SK-N-DZ (cell line): ENCODE results near the gene PPP6R3.
"Not testable (repeated sequence)": the region's sequence is repeated elsewhere in the genome, so short reads cannot be mapped to it uniquely, and the experiment has no call there.

Experiments used
- DNase-seq: peaks from one replicate; pipeline ENCODE4 v3.0.0-alpha.2; 2015; ENCODE audit warnings: low spot score

Gene PPP6R3

GRCh38 chr11:68524681-68525080, 64.1 kb downstream of the PPP6R3 start:
- DNase-seq, result no peak

GRCh38 chr11:68525336-68525735, 64.8 kb downstream of the PPP6R3 start:
- DNase-seq, result no peak

GRCh38 chr11:68525930-68526329, 65.4 kb downstream of the PPP6R3 start:
- no peak for DNase-seq

GRCh38 chr11:68527585-68527984, 67.0 kb downstream of the PPP6R3 start:
- DNase-seq, result no peak

GRCh38 chr11:68528630-68529029, 68.1 kb downstream of the PPP6R3 start:
- no peak for DNase-seq

- no peak for DNase-seq
Observed at GRCh38 chr11:68531129-68531693, 70.7 kb downstream of the PPP6R3 start.

GRCh38 chr11:68532727-68533369, 72.3 kb downstream of the PPP6R3 start:
- DNase-seq, result no peak

GRCh38 chr11:68533945-68534344, 73.4 kb downstream of the PPP6R3 start:
- DNase-seq, result no peak

- peak; percentile 12 for DNase-seq
Observed at GRCh38 chr11:68535098-68535497, 74.5 kb downstream of the PPP6R3 start.

- no peak for DNase-seq
Observed at GRCh38 chr11:68536706-68537105, 76.2 kb downstream of the PPP6R3 start.

- no peak for DNase-seq
Observed at GRCh38 chr11:68538025-68538424, 77.5 kb downstream of the PPP6R3 start.

- DNase-seq, result no peak
Observed at GRCh38 chr11:68539395-68539794, 78.8 kb downstream of the PPP6R3 start.

GRCh38 chr11:68540504-68540903, 80.0 kb downstream of the PPP6R3 start:
- DNase-seq, result not testable (repeated sequence)

- no peak for DNase-seq
Observed at GRCh38 chr11:68541116-68541515, 80.6 kb downstream of the PPP6R3 start.

- DNase-seq, result no peak
Observed at GRCh38 chr11:68541991-68542390, 81.4 kb downstream of the PPP6R3 start.

- DNase-seq, result no peak
Observed at GRCh38 chr11:68542617-68543016, 82.1 kb downstream of the PPP6R3 start.

GRCh38 chr11:68543594-68543993, 83.0 kb downstream of the PPP6R3 start:
- DNase-seq, result no peak

GRCh38 chr11:68545347-68545746, 84.8 kb downstream of the PPP6R3 start:
- DNase-seq, result no peak

- DNase-seq, result no peak
Observed at GRCh38 chr11:68545796-68546195, 85.2 kb downstream of the PPP6R3 start.

- no peak for DNase-seq
Observed at GRCh38 chr11:68546555-68546954, 86.0 kb downstream of the PPP6R3 start.

GRCh38 chr11:68549789-68550484, 89.4 kb downstream of the PPP6R3 start:
- no peak for DNase-seq

GRCh38 chr11:68550485-68550817, 89.9 kb downstream of the PPP6R3 start:
- no peak for DNase-seq

- no peak for DNase-seq
Observed at GRCh38 chr11:68551223-68551622, 90.7 kb downstream of the PPP6R3 start.
